Ovary (tissue), 9 donors: ENCODE data around the gene PTX4. TPM values are rescaled to one million over a fixed set of nuclear protein-coding genes. Genes with fewer than 3 reads are reported as not detected.
"Not testable (repeated sequence)": the region's sequence is repeated elsewhere in the genome, so short reads cannot be mapped to it uniquely, and the experiment has no call there.

Experiments used
- DNase-seq, 5 donors: peaks; one replicate each; pipeline ENCODE4 v3.0.0-alpha.2; 2019 to 2020
- H3K27ac ChIP-seq, 2 donors: fragments of 200-600 bp; one replicate each; pipeline versions ENCODE4 v1.5.1 to v1.8.0; 2019 to 2022
- H3K27me3 ChIP-seq: fragments of 200-600 bp; one replicate; pipeline ENCODE4 v1.8.0; 2022
- H3K36me3 ChIP-seq: fragments of 200-600 bp; sonication (generic); one replicate; pipeline ENCODE4 v1.5.1; 2019
- H3K4me1 ChIP-seq: one replicate; pipeline ENCODE4 v1.8.1; 2013; ENCODE audit warnings: mild to moderate bottlenecking, moderate library complexity; ENCODE audit not compliant: insufficient read depth
- H3K4me3 ChIP-seq: fragments of 200-600 bp; sonication (generic); one replicate; pipeline ENCODE4 v1.5.1; 2017
- H3K9me3 ChIP-seq, 2 donors: fragments of 200-600 bp in 1 of 2; sonication (generic) in 1 of 2; one replicate each; pipeline versions ENCODE4 v1.5.1 to v1.8.1; 2013 to 2019; ENCODE audit warnings: mild to moderate bottlenecking in 1 of 2, moderate library complexity in 1 of 2
- EP300 ChIP-seq: sonication (generic); formaldehyde crosslinking; IDR thresholded peaks from one replicate; pipeline ENCODE4 v1.6.1; 2017; ENCODE audit warnings: antibody characterized with exemption
- POLR2A ChIP-seq: fragments of 450-650 bp; IDR thresholded peaks from one replicate; pipeline ENCODE4 v1.6.1; 2017; ENCODE audit warnings: antibody characterized with exemption, mild to moderate bottlenecking, moderate library complexity
- WGBS, 3 donors: extraction: QIAGEN DNeasy Blood & Tissue Kit in 1 of 3; methylation state at CpG; one replicate each; pipeline versions ENCODE4 v1.1.5 to v1.1.7; 2013 to 2017; 5-methylcytosine and 5-hydroxymethylcytosine counted together
- intact Hi-C, 4 donors: fragments of 100-400 bp; cut with DNase I; formaldehyde crosslinking; loops; one replicate each; pipeline versions ENCODE4 v1.11.0 to v1.15.1; 2022 to 2023
- polyA plus RNA-seq, 2 donors: library from polyadenylated mRNA; stranded (reverse); fragments of 200-250 nt in 1 of 2; fragments of 350-450 nt in 1 of 2; fragmentation: Illumina TruSeq in 1 of 2; extraction: RNeasy Lipid Tissue Mini Kit (QIAGEN cat#74804) in 1 of 2; gene quantifications; one replicate each; pipeline ENCODE4 v1.2.3, GENCODE V29; 2013 to 2014
- total RNA-seq, 7 donors: library from RNA; depleted of rRNA in 2 of 7; stranded (reverse); fragments of >200 nt in 2 of 7; fragmentation: NEBNext Ultra II Directional in 3 of 7; extraction: Animal tissue kit (Norgen Biotek cat#: 25700) in 3 of 7; gene quantifications; one replicate each; pipeline versions ENCODE4 v1.1.0 to v1.2.4, GENCODE V29; 2016 to 2023
- TF ChIP-seq, protein P1 (sequence below), 3 donors: fragments of 450-650 bp in 2 of 3; fragments of 200-600 bp in 1 of 3; IDR thresholded peaks; one replicate each; pipeline versions ENCODE4 v1.5.1 to v1.8.0; 2016 to 2022; ENCODE audit warnings: antibody characterized with exemption in 3 of 3, mild to moderate bottlenecking in 1 of 3
- donor health status: DM: no; HTN: no; CAD: no; lungs with moderate emphysema.
- donor health status: DM: no; HTN: no; CAD: no.
- donor health status: Bipolar disorder and iron deficiency.
- donor health status: DM: yes; HTN: yes; CAD: no.
- donor health status: DM: no; HTN: no; CAD: no.
- donor health status: DM: yes; HTN: yes; CAD: no.

The PTX4 gene
- total and polyA plus RNA-seq, 9 donors, result 0.05 to 0.40 (median 0.15) TPM; not detected in 6

DNA sequence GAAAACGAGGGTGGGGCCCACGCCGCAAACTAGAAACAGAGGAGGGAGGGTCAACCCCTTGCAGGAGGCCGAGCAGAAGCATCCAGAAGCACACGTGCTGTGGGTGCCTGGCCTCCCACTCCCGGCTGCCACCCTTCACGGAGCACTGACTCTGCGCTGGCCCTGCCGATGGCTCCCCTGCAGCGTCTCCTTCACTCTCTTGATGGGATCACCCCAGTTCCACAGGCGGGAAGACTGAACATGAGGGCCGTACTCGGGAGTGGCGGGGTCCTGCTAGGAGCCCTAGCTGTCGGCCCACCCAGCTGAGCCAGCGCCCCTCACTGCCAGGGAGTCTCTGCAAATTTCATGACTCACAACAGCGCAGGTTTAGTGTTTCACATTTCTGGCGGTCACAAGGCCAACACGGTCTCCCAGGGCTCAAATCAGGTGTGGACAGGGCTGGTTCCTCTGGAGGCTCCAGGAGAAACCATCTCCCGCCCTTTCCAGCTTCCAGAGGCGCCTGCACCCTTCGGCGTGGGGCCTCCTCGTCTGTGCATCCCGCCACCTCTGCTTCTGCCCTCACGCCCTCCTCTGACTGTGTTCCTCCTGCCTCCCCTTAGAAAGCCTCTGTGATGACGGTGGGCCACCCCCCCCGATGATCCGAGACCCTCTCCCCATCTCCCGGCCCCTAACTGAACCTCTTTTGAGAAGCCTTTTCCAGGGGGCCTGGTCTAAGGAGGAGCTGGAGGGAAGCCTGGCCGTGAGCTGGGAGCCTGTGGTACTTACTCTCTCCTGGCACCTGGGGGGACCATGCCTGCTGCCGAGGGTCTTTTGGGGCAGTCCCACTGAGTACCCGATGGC is 2.0 kb downstream of the PTX4 start:
- no peak overlapping the region for H3K27ac ChIP-seq
- 77 to 83% (median 80%) methylated on average over 33 of the region's 33 CpGs for whole genome bisulfite sequencing, 3 donors
- no peaks in the 10 kb centered on the region for H3K36me3 ChIP-seq
- no peaks in the 10 kb centered on the region for H3K9me3 ChIP-seq
- no peaks in the 10 kb centered on the region for H3K27me3 ChIP-seq
- TF ChIP-seq EP300 (no peak), POLR2A (no peak)
- TF ChIP-seq, protein P1, sequence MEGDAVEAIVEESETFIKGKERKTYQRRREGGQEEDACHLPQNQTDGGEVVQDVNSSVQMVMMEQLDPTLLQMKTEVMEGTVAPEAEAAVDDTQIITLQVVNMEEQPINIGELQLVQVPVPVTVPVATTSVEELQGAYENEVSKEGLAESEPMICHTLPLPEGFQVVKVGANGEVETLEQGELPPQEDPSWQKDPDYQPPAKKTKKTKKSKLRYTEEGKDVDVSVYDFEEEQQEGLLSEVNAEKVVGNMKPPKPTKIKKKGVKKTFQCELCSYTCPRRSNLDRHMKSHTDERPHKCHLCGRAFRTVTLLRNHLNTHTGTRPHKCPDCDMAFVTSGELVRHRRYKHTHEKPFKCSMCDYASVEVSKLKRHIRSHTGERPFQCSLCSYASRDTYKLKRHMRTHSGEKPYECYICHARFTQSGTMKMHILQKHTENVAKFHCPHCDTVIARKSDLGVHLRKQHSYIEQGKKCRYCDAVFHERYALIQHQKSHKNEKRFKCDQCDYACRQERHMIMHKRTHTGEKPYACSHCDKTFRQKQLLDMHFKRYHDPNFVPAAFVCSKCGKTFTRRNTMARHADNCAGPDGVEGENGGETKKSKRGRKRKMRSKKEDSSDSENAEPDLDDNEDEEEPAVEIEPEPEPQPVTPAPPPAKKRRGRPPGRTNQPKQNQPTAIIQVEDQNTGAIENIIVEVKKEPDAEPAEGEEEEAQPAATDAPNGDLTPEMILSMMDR (IDR thresholded peaks at IDR 0.05), result no peak
- intact Hi-C loops, result no loop called here
- DNase-seq, result no peak
- H3K4me3 ChIP-seq, result no peak overlapping the region
- H3K4me1 ChIP-seq, result no peaks in the 10 kb centered on the region

DNA sequence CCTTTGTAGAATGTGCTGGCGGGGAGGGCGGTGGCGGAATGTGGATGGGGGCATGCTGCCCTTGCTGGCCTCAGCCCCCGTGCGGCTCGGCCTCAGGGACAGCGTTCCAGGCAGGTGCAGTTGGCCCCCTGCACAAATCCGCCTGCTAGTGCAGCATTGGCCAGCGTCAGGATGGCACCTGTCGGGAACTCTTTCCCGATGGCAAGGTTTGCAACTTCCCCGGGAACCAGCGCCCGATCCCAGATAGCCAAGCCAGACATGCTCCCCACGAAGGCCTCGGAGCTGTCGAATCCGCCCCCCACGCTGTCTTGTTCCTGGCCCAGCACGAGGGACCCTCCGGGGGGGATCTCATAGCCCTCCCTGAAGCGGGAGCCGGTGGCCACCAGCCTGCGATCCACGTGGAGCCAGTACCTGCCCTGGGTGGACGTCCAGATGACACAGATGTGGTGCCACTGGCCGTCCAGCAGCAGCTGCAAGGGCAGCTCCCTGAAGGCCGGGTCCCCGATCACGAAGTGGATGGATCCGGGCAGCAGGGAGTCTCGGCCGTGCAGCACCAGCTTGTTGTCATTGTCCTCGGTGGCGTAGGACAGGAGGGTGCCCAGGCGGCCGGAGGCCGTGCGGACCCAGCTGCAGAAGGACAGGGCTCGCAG is 2.8 kb downstream of the PTX4 start:
- H3K27me3 ChIP-seq, result no peaks in the 10 kb centered on the region
- no peak overlapping the region for H3K27ac ChIP-seq
- no peaks in the 10 kb centered on the region for H3K36me3 ChIP-seq
- DNase-seq, result no peak
- 89 to 90% (median 90%) methylated on average over 38 to 40 of the region's 40 CpGs for WGBS, 3 donors
- intact Hi-C loops, result no loop called here
- H3K9me3 ChIP-seq, result no peaks in the 10 kb centered on the region
- H3K4me1 ChIP-seq, result no peaks in the 10 kb centered on the region
- no peak for TF ChIP-seq POLR2A
- TF ChIP-seq EP300, result no peak
- TF ChIP-seq, protein P1 (IDR thresholded peaks at IDR 0.05), result no peak
- no peak overlapping the region for H3K4me3 ChIP-seq

DNA sequence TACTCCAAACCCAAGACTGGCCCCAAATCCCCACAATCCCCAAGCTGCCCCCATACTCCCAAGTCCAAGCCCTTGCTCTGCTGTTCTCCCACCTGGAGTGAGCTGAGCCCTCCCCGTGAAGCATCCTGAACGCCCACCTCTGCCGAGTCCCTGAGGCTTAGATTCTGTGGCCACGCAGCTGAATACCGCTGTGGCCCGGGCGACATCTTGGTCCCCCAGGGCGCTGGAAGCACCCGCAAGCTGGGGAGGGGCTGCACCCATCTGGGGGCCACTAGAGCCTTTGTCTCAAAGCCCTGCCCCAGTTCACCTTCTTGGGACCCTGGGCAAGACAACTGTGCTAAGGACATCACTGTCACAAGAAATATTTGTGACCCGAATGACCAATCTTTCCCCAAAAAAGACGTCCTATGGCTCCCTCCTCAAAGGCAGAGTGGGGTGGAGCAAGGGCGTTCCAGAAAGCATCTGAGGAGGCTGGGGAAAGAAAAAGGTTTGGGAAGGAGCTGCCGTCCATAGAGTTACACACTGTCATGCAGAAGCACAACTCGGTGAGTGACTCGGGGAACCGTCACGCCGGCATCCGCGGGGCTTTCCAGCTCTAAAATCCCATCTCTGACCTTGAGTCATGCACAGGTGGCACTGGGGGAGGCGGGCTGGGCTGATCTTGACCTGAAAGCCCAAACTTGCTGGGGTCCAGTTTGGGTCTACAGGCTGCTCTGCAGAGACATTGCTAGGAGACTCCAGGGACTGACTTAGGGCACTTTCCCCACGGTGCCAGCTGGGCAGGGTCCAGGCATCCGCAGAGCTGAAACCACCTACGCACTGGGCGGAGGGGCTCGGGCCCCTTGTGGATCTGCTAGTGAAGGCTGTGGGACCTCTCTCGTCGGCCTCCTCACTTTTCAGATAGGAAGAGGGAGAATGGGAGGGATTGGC is 6.6 kb downstream of the PTX4 start:
- 71 to 75% (median 73%) methylated on average over 28 of the region's 28 CpGs for WGBS, 3 donors
- Histone ChIP-seq H3K36me3 (no peaks in the 10 kb centered on the region), H3K9me3 (no peaks in the 10 kb centered on the region), H3K4me3 (no peak overlapping the region), H3K4me1 (no peaks in the 10 kb centered on the region), H3K27me3 (no peaks in the 10 kb centered on the region), H3K27ac (no peak overlapping the region)
- no peak for TF ChIP-seq POLR2A
- no peak for TF ChIP-seq EP300
- TF ChIP-seq, protein P1 (IDR thresholded peaks at IDR 0.05), result no peak
- intact Hi-C loops, result no loop called here
- no peak for DNase-seq

DNA sequence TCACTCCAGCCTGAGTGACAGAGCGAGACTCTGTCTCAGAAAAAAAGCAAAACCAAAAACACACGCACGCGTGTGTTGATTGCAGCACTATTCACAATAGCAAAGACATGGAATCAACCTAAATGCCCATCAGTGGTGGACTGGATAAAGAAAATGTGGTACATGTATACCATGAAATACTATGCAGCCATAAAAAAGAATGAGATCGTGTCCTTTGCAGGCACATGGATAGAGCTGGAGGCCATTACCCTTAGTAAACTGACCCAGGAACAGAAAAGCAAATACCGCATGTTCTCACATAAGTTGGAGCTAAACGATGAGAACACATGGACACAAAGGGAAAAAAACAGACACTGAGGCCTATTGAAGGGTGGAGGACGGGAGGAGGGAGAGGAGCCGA is 9.8 kb downstream of the PTX4 start:
- H3K9me3 ChIP-seq, H3K4me3 ChIP-seq, H3K4me1 ChIP-seq, DNase-seq, H3K27me3 ChIP-seq, H3K27ac ChIP-seq, H3K36me3 ChIP-seq: not testable (repeated sequence)
- WGBS, 3 donors, result 92 to 94% (median 93%) methylated on average over 9 of the region's 9 CpGs
- intact Hi-C loops, result loop anchor here in 1 of 4 donors (10.0 kb wide), 1 partner anchor 216 kb away; no protein-coding TSS in a partner anchor
